RWPE2 (cell line): ENCODE results near the gene DLGAP4.

ENCODE experiments used
- ATAC-seq: fragments of 200-7000 bp; cut with Tn5 transposase; 3 replicates; pipeline ENCODE4 v1.9.1; 2021; ENCODE audit warnings: low read depth
- DNase-seq: peaks from one replicate; pipeline ENCODE4 v3.0.0-alpha.2; 2020; ENCODE audit warnings: low spot score
- H3K27ac ChIP-seq: fragments of 450-650 bp; 2 replicates; pipeline ENCODE4 v1.5.1; 2017; ENCODE audit warnings: mild to moderate bottlenecking; ENCODE audit not compliant: poor library complexity, severe bottlenecking
- H3K27me3 ChIP-seq: fragments of 250-450 bp; sonication (Bioruptor Pico); 2 replicates; pipeline ENCODE4 v1.5.1; 2021; ENCODE audit warnings: mild to moderate bottlenecking, moderate library complexity; ENCODE audit not compliant: insufficient read depth, poor library complexity, severe bottlenecking
- H3K36me3 ChIP-seq: fragments of 250-450 bp; sonication (Bioruptor Pico); 2 replicates; pipeline ENCODE4 v1.5.1; 2020; ENCODE audit warnings: low read depth, mild to moderate bottlenecking, moderate library complexity
- H3K4me1 ChIP-seq: fragments of 250-450 bp; sonication (Bioruptor Pico); 2 replicates; pipeline ENCODE4 v1.5.1; 2021; ENCODE audit warnings: mild to moderate bottlenecking, moderate library complexity; ENCODE audit not compliant: insufficient read depth, poor library complexity, severe bottlenecking
- H3K4me3 ChIP-seq: fragments of 250-450 bp; sonication (Bioruptor Pico); 2 replicates; pipeline ENCODE4 v1.5.1; 2021; ENCODE audit warnings: mild to moderate bottlenecking, moderate library complexity; ENCODE audit not compliant: severe bottlenecking
- H3K9me3 ChIP-seq: fragments of 250-450 bp; sonication (Bioruptor Pico); 2 replicates; pipeline ENCODE4 v1.5.1; 2021; ENCODE audit warnings: mild to moderate bottlenecking, moderate library complexity; ENCODE audit not compliant: severe bottlenecking
- CTCF ChIP-seq: fragments of 450-650 bp; IDR thresholded peaks from one replicate; pipeline ENCODE4 v1.5.1; 2017; ENCODE audit warnings: mild to moderate bottlenecking, moderate library complexity; ENCODE audit not compliant: poor library complexity, severe bottlenecking

DLGAP4 gene

GRCh38 chr20:36399147-36399968 is 93.2 kb downstream of the DLGAP4 start:
- ATAC-seq: peak; percentile 60
- TF ChIP-seq CTCF: peak; percentile 73
- H3K4me3 ChIP-seq: no peak overlapping the region

DNA sequence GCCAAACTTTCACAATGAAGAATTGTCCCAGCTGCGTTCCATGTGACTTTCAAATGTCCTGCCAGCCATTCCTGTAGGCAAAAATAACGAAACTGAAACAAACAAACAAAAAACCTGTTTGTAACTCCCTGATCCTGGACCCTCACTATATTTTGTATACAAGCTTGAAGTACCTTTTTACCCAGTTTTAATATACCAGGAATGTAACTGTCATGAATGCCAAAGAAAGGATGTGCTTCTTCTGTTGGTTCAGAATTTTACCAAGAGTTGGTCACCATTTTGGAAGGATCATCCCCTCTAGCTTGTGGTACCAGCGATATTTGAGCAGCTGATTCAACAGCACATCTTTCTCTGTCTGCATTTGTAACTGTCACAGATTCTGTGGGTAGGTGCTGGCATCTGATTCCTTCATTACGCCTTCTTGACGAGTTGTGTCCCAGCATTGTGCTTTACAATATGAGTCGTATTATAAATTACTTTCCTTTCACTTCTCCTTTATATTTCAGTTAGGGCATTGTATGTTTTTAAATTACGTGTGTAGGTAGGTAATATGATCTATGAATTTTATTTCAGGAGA is 93.9 kb downstream of the DLGAP4 start:
- Histone ChIP-seq H3K9me3 (no peaks in the 10 kb centered on the region), H3K27me3 (no peaks in the 10 kb centered on the region), H3K27ac (no peak overlapping the region), H3K36me3 (no peaks in the 10 kb centered on the region), H3K4me3 (no peak overlapping the region), H3K4me1 (peaks cover 3% of the 10 kb centered on the region)
- DNase-seq: no peak
- TF ChIP-seq CTCF: peak; percentile 50
- no peak for ATAC-seq

More at GRCh38 chr20:36399147-36399968, 93.2 kb downstream of the DLGAP4 start:
- H3K27ac ChIP-seq: no peak overlapping the region
- DNase-seq: no peak
- H3K27me3 ChIP-seq: no peaks in the 10 kb centered on the region
- no peaks in the 10 kb centered on the region for H3K9me3 ChIP-seq
- H3K4me1 ChIP-seq: peaks cover 3% of the 10 kb centered on the region
- H3K36me3 ChIP-seq: no peaks in the 10 kb centered on the region

GRCh38 chr20:36400909-36401735 is 95.0 kb downstream of the DLGAP4 start:
- H3K36me3 ChIP-seq: no peaks in the 10 kb centered on the region
- H3K4me3 ChIP-seq: no peak overlapping the region
- TF ChIP-seq CTCF: no peak
- ATAC-seq (peak; percentile 38; the same call in 2 of the 3 replicates), DNase-seq (no peak)
- H3K9me3 ChIP-seq: no peaks in the 10 kb centered on the region
- H3K27ac ChIP-seq: no peak overlapping the region
- no peaks in the 10 kb centered on the region for H3K27me3 ChIP-seq
- H3K4me1 ChIP-seq: peaks cover 5% of the 10 kb centered on the region

GRCh38 chr20:36402708-36403107 is 96.6 kb downstream of the DLGAP4 start:
- H3K27me3 ChIP-seq: no peaks in the 10 kb centered on the region
- H3K9me3 ChIP-seq: no peaks in the 10 kb centered on the region
- H3K4me1 ChIP-seq: peaks cover 13% of the 10 kb centered on the region
- H3K36me3 ChIP-seq: no peaks in the 10 kb centered on the region
- DNase-seq (no peak), ATAC-seq (no peak)
- TF ChIP-seq CTCF: no peak
- H3K27ac ChIP-seq: no peak overlapping the region
- no peak overlapping the region for H3K4me3 ChIP-seq
